Stimulated activated naive CD8-positive, alpha-beta T cell treated with anti-CD3 and anti-CD28 coated beads, Interleukin-15, Interleukin-2, amounts not matched to agents 100 U/mL and 50 U/mL, for 24 hours (primary cell): ENCODE measurements around the gene PIM1.
A peak's percentile ranks its signal among the peaks of the same experiment; 100 is the strongest.
"Not testable (repeated sequence)": the region's sequence is repeated elsewhere in the genome, so short reads cannot be mapped to it uniquely, and the experiment has no call there.

Source experiments
- ATAC-seq: fragments of 150-1000 bp; cut with Tn5 transposase; one replicate; pipeline ENCODE4 v1.10.0; 2021
- DNase-seq: peaks from one replicate; pipeline ENCODE4 v3.0.0; 2021

Gene PIM1

GRCh38 chr6:37169496-37170272 lies at the start of gene PIM1:
Gene PIM1 (plus strand): TSS chr6:37170152. CDS start chr6:37170576, 424 bp downstream.
- ATAC-seq (peak; percentile 84), DNase-seq (peak; percentile 100)

GRCh38 chr6:37121556-37121955 lies 48.4 kb upstream of the PIM1 start:
- ATAC-seq (no peak), DNase-seq (no peak)

- DNase-seq (no peak), ATAC-seq (no peak)
Observed at GRCh38 chr6:37122861-37123260, 47.1 kb upstream of the PIM1 start.

- DNase-seq = no peak
- ATAC-seq = no peak
Observed at GRCh38 chr6:37123957-37124729, 45.8 kb upstream of the PIM1 start.

DNA sequence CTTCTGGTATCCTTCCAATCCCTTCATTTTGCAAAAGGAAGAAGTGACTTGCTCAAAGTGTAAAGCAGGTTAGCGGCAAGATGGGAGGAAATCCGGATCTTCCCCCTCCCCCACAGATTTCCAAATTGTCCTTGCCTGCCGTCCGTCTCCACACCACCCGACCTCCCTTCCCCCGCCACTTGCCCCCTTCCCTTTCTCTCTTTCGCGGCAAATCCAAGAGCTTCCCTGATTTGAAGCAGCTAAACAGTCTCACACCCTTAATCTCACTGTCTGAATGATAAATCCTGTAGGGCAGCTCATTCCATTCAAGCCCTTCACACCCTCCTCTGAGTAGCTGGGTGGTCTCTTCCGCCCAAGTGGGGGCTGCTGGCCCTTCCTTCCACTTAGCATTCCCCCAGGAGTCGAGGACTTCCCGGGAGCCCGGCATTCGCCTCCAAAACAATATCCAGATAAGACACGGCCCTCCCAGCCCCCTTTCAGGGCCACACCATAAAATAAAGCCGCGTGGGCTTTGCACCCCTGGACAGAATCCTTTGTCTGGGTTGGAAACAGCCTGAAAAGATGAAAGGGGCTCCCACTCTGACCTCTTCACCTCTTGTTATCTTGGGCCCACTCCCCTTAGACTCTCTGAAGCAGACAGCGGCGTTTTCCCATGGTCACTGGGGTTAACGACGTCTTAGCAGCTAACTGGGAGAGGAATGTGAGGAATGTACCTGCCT lies 44.0 kb upstream of the PIM1 start:
- no peak for ATAC-seq

DNA sequence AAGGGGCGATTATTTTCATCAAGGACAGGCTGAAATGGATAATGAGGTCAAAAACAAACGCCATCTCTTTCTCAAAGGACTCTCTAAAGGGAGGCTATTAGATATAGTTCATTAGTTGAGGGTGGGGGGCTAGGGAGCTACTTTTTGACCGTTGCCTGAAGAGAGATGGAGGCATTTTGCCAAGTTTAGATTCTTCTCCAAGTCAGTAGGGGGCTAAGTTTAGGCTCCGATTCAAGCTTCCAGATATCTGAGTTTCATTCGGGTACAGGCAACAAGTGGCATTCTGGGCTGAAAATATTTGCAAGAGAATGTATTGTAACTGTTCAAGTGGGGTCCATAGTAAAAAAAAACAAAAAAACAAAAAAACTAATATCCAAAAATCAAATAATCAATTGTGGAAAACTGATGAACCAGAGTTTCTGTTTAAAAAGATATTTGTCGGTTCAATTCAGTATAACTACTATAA lies 43.4 kb upstream of the PIM1 start:
- ATAC-seq (no peak), DNase-seq (no peak)

More for the DNA sequence above, 44.0 kb upstream of the PIM1 start:
- DNase-seq = no peak

DNA sequence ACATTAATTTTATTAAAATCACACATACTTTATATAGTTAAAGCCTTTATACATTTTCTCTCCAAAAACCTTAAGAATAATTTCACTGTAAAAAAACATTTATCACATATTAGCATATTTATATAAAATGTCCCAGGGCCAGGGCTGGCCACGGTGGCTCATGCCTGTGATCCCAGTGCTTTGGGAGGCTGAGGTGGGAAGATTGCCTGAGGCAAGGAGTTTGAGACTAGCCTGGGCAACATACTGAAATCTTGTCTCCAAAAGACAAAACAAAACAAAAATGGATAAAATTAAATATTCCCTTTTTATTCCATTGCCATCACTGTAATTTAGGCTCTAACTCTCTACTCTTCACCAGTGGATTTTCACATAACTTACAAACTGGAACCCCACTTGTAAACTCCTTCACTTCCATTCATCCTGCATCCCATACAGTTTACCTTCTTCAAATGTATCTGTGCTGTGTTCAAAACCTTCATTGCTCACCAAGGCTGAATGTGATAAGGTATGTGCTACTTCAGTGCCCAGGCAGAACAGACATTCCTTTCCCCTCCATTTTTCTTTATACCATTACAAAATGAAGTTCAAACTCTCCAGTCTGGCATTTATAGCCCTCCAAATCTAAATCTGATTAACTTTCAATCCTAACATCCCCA lies 42.9 kb upstream of the PIM1 start:
- DNase-seq = no peak
- ATAC-seq = no peak

GRCh38 chr6:37127961-37128862 lies 41.7 kb upstream of the PIM1 start:
- DNase-seq (no peak), ATAC-seq (no peak)

DNA sequence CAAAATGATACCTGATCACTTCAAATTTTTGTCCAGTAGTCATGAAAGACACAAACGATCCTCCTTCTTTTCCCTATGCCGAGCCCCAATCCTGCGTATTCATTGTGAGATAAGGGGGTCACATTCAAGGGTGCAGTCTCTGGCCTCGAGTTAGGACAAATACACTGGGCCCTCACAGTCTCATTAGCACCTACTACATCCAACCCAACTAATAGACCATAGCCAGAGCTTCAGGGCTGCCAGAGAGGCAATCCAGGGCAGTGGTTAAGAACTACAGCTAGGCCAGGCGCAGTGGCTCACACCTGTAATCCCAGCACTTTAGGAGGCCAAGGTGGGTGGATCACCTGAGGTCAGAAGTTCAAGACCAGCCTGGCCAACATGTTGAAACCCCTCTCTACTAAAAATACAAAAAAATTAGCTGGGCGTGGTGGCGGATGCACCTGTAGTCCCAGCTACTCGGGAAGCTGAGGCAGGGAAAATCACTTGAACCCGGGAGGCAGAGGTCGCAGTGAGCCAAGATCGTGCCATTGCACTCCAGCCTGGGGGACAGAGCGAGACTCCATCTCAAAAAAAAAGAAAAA lies 41.0 kb upstream of the PIM1 start:
- DNase-seq, ATAC-seq: not testable (repeated sequence)

DNA sequence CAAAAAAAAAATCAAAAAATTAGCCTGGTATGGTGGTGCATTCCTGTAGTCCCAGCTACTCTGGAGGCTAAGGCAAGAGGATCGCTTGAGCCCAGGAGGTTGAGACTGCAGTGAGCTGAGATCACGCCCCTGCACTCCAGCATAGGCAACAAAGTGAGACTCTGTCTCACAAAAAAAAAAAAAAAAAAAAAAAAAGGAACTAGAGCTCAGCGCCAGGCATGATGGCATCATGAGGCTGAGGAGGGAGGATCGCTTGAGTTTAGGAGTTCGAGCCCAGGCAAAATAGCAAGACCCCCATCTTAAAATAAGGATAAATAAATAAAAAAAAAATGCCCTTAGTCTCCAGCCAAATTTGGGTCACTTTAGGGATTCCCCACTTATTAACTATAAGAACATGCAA lies 40.4 kb upstream of the PIM1 start:
- no peak for ATAC-seq
- DNase-seq = no peak

- ATAC-seq (no peak), DNase-seq (no peak)
Observed at GRCh38 chr6:37130704-37131103, 39.2 kb upstream of the PIM1 start.

- DNase-seq = no peak
- ATAC-seq = no peak
Observed at GRCh38 chr6:37131104-37131959, 38.6 kb upstream of the PIM1 start.

DNA sequence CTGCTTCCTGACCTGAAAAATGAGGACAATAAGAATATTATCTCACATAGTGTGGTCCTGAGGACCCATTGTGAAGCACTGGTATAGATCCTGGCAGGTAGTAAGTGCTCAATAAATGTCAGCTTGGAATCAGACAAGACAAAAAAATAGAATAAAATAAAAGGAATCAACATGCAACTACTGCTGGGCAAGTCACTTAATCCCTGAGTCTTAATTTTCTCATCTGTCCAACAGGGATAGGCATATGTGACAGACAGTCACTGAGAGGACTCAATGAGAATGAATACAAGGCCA lies 38.0 kb upstream of the PIM1 start:
- ATAC-seq = no peak
- DNase-seq = no peak

DNA sequence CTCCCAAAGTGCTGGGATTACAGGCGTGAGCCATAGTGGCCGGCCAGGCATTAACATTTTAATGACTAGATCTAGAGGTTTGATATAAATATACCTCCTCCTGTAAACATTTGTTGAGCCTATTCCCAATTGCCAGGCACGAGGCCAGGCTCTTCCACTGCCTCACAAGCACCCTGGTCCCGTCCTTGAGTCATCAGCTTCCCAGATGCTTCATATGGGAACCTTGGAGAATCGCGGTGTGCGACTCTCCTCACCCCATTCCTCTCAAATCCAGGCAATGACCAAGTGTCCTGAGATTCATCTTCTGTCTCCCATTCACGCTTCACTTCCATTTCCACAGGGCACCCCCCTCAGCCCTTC lies 35.9 kb upstream of the PIM1 start:
- DNase-seq (no peak), ATAC-seq (no peak)

DNA sequence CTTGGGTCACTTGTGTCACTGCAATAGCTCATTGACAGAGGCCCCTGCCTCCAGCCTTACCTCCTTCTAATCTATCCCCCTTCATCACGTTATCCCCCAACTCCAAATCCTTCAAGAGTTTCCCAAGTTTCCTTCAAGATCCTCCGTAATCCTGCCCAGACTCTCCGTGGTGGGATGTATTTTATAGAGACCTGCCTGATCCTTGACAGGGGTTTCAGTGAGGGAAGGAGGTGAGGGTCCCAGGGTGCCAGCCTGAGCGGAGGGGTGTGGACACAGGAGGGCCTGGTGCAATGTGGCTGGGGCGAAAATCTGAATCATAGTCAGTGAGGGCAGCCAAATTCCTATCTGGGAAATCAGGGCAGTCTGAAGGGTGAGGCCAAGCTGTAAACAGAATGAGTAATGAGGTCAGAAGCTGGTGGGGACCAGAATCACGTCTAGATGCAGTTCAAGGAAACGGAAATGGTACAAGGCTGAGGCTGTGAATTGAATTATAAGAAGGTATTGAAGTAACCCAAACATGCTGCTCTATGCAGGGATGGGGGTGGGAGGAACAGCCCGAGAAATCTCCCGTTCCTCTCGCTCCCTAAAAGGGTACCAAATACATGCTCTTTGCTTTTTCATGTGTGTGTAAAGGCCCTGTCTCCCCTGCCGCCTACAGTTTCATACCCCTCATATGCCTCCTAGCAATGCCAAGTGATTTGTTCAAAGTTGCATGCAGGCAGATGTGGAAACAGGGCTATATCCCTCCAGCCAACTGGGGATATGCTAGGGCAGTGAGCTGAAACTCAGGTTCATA lies 35.4 kb upstream of the PIM1 start:
- no peak for DNase-seq
- no peak for ATAC-seq

DNA sequence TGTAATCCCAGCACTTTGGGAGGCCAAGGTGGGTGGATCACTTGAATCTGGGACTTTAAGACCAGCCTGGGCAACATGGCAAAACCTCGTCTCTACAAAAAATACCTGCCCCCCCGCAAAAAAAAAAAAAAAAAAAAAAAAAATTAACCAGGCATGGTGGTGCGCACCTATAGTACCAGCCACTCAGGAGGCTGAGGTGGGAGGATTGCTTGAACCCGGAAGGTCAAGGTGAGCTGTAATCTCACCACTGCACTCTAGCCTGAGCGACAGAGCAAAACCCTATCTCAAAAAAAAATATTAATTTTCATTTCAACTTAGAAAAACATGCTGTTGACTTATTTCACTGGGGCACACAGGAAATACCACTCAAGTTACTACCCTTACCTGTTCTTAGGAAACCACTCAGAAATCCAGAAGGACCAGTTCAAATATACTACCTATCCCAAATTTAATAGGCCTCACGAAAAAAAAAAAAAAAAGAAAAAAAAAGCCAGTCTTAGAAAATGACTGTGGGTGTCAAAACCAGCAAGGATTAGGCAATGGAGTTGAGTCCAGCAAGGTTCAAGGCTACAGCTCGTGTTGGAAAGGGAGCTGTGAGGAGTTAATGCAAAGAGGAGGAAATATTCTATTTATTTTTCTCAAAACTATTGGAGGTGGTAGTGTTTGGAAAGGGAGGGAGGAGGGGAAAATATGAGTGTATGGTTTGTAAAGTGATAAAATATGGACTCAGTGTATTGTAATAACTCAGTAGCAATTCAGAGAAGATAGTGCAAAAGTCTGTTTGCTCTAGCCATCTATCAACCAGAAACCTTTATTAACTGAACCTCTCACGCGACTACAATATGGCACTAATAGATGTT lies 33.9 kb upstream of the PIM1 start:
- ATAC-seq = no peak
- DNase-seq = no peak

GRCh38 chr6:37136821-37137200 lies 33.1 kb upstream of the PIM1 start:
- no peak for DNase-seq
- no peak for ATAC-seq
